Glutamatergic neuron (in vitro differentiated cells): ENCODE data around the gene PTPRG. TPM values are rescaled to one million over a fixed set of nuclear protein-coding genes. Genes with fewer than 3 reads are reported as not detected.

ENCODE experiments used
- DNase-seq: peaks from one replicate; pipeline ENCODE4 v3.0.0; 2022
- H3K27ac Mint-ChIP-seq: one replicate; pipeline ENCODE4 v1.8.0; 2020; ENCODE audit warnings: mild to moderate bottlenecking, mixed read lengths, inconsistent platforms; ENCODE audit not compliant: unreplicated experiment
- H3K27me3 Mint-ChIP-seq: one replicate; pipeline ENCODE4 v1.8.0; 2020; ENCODE audit warnings: mild to moderate bottlenecking, moderate library complexity, mixed read lengths, inconsistent platforms; ENCODE audit not compliant: unreplicated experiment
- H3K36me3 Mint-ChIP-seq: one replicate; pipeline ENCODE4 v1.8.0; 2020; ENCODE audit warnings: mild to moderate bottlenecking, mixed read lengths, inconsistent platforms; ENCODE audit not compliant: unreplicated experiment
- H3K4me1 Mint-ChIP-seq: one replicate; pipeline ENCODE4 v1.8.0; 2020; ENCODE audit warnings: mild to moderate bottlenecking, low read depth, mixed read lengths, inconsistent platforms; ENCODE audit not compliant: unreplicated experiment
- H3K4me3 Mint-ChIP-seq: one replicate; pipeline ENCODE4 v1.8.0; 2020; ENCODE audit warnings: mild to moderate bottlenecking, mixed read lengths, inconsistent platforms; ENCODE audit not compliant: unreplicated experiment
- H3K9me3 Mint-ChIP-seq: one replicate; pipeline ENCODE4 v1.8.0; 2020; ENCODE audit warnings: mild to moderate bottlenecking, moderate library complexity, mixed read lengths, inconsistent platforms; ENCODE audit not compliant: unreplicated experiment
- CTCF ChIP-seq: fragments of 200-600 bp; sonication (generic); IDR thresholded peaks from one replicate; pipeline ENCODE4 v1.5.0; 2021; ENCODE audit not compliant: partially characterized antibody, unreplicated experiment
- total RNA-seq: library from RNA; stranded (reverse); fragmentation: NEBNext Ultra II Directional; extraction: Animal tissue kit (Norgen Biotek cat#: 25700); gene quantifications from one replicate; pipeline ENCODE4 v1.2.1, GENCODE V29; 2021; ENCODE audit not compliant: unreplicated experiment

PTPRG gene
- total RNA-seq, 1 donor from 2014 or later: 52.1 TPM

- Mint-ChIP-seq H3K4me1 (peaks cover 13% of the 10 kb centered on the region), H3K27me3 (peaks cover 1% of the 10 kb centered on the region), H3K4me3 (no peak overlapping the region), H3K27ac (no peak overlapping the region), H3K36me3 (no peaks in the 10 kb centered on the region), H3K9me3 (no peaks in the 10 kb centered on the region)
- no peak for DNase-seq
- no peak for TF ChIP-seq CTCF
These were observed 539.1 kb downstream of the PTPRG start for GRCh38 chr3:62100282-62100989.

GRCh38 chr3:62101488-62101887 lies 540.1 kb downstream of the PTPRG start:
- no peak for DNase-seq
- H3K9me3 Mint-ChIP-seq: peaks cover 2% of the 10 kb centered on the region
- H3K4me1 Mint-ChIP-seq: peaks cover 16% of the 10 kb centered on the region
- H3K27me3 Mint-ChIP-seq: no peaks in the 10 kb centered on the region
- no peak overlapping the region for H3K27ac Mint-ChIP-seq
- no peak overlapping the region for H3K4me3 Mint-ChIP-seq
- TF ChIP-seq CTCF: no peak
- no peaks in the 10 kb centered on the region for H3K36me3 Mint-ChIP-seq

- Mint-ChIP-seq H3K4me3 (no peak overlapping the region), H3K27me3 (no peaks in the 10 kb centered on the region), H3K27ac (no peak overlapping the region), H3K36me3 (peaks cover 3% of the 10 kb centered on the region), H3K4me1 (peaks cover 16% of the 10 kb centered on the region), H3K9me3 (peaks cover 4% of the 10 kb centered on the region)
- DNase-seq: no peak
- TF ChIP-seq CTCF: no peak
These were observed 542.2 kb downstream of the PTPRG start for GRCh38 chr3:62103531-62103930.

GRCh38 chr3:62109534-62109933 lies 548.2 kb downstream of the PTPRG start:
- Mint-ChIP-seq H3K4me3 (no peak overlapping the region), H3K27me3 (no peaks in the 10 kb centered on the region), H3K36me3 (peaks cover 13% of the 10 kb centered on the region), H3K4me1 (peaks cover 4% of the 10 kb centered on the region), H3K27ac (no peak overlapping the region), H3K9me3 (peaks cover 5% of the 10 kb centered on the region)
- no peak for TF ChIP-seq CTCF
- no peak for DNase-seq

- H3K36me3 Mint-ChIP-seq: peaks cover 13% of the 10 kb centered on the region
- no peaks in the 10 kb centered on the region for H3K27me3 Mint-ChIP-seq
- peaks cover 5% of the 10 kb centered on the region for H3K9me3 Mint-ChIP-seq
- TF ChIP-seq CTCF: no peak
- DNase-seq: no peak
- peaks cover 2% of the 10 kb centered on the region for H3K4me1 Mint-ChIP-seq
- no peak overlapping the region for H3K4me3 Mint-ChIP-seq
- no peak overlapping the region for H3K27ac Mint-ChIP-seq
These were observed 549.3 kb downstream of the PTPRG start for GRCh38 chr3:62110443-62111225.
